ENCODE data around the gene SLTM. TPM values are rescaled to one million over a fixed set of nuclear protein-coding genes. Genes with fewer than 3 reads are reported as not detected.
"Not testable (repeated sequence)": the region's sequence is repeated elsewhere in the genome, so short reads cannot be mapped to it uniquely, and the experiment has no call there.

SLTM gene
- total RNA-seq, 1 experiment from 2014 or later: 127 TPM

- Histone ChIP-seq H3K27ac (ENCODE audit: low read depth, low read length, poor library complexity, severe bottlenecking) (no peak overlapping the region), H3K27me3 (replicated peaks; ENCODE audit: insufficient read depth, low read depth, low read length, poor library complexity) (no peaks in the 10 kb centered on the region), H3K36me3 (ENCODE audit: insufficient read depth, low read length, poor library complexity, severe bottlenecking) (peaks cover 39% of the 10 kb centered on the region), H3K4me3 (ENCODE audit: low read depth, low read length, poor library complexity, severe bottlenecking) (no peak overlapping the region), H3K9me3 (ENCODE audit: low read depth, low read length, poor library complexity, severe bottlenecking) (no peaks in the 10 kb centered on the region), H3K4me1 (ENCODE audit: insufficient read depth, low read length, poor library complexity, severe bottlenecking) (peaks cover 8% of the 10 kb centered on the region)
- DNase-seq (ENCODE audit: low spot score): no peak
- BruUV-seq (replicated peaks): no TSS peak
- intact Hi-C loops (cut with micrococcal nuclease; ENCODE audit: unreplicated experiment): no loop called here
- TF ChIP-seq EZH2 (IDR thresholded peaks at IDR 0.05; ENCODE audit: borderline replicate concordance, low read depth, low read length, poor library complexity, severe bottlenecking) (no peak), CTCF (conservative IDR thresholded peaks at IDR 0.05; ENCODE audit: low read depth, low read length) (no peak)
- CTCF ChIA-PET: no interaction called here
- POLR2A ChIA-PET (ENCODE audit: low non-redundant PET): no interaction called here
Observed at GRCh38 chr15:58923696-58924300, 9.7 kb downstream of the SLTM start.

- no peak for TF ChIP-seq CTCF (conservative IDR thresholded peaks at IDR 0.05; ENCODE audit: low read depth, low read length)
- no peak for TF ChIP-seq EZH2 (IDR thresholded peaks at IDR 0.05; ENCODE audit: borderline replicate concordance, low read depth, low read length, poor library complexity, severe bottlenecking)
- Histone ChIP-seq H3K27ac (ENCODE audit: low read depth, low read length, poor library complexity, severe bottlenecking) (no peak overlapping the region), H3K4me1 (ENCODE audit: insufficient read depth, low read length, poor library complexity, severe bottlenecking) (peaks cover 8% of the 10 kb centered on the region), H3K4me3 (ENCODE audit: low read depth, low read length, poor library complexity, severe bottlenecking) (no peak overlapping the region), H3K27me3 (replicated peaks; ENCODE audit: insufficient read depth, low read depth, low read length, poor library complexity) (no peaks in the 10 kb centered on the region), H3K36me3 (ENCODE audit: insufficient read depth, low read length, poor library complexity, severe bottlenecking) (peaks cover 34% of the 10 kb centered on the region), H3K9me3 (ENCODE audit: low read depth, low read length, poor library complexity, severe bottlenecking) (no peaks in the 10 kb centered on the region)
- no TSS peak for BruUV-seq (replicated peaks)
- ChIA-PET CTCF (no interaction called here), POLR2A (ENCODE audit: low non-redundant PET) (no interaction called here)
- no peak for DNase-seq (ENCODE audit: low spot score)
- intact Hi-C loops (cut with micrococcal nuclease; ENCODE audit: unreplicated experiment): no loop called here
Observed at GRCh38 chr15:58923284-58923683, 10.2 kb downstream of the SLTM start.

- POLR2A ChIA-PET (ENCODE audit: low non-redundant PET): no interaction called here
- intact Hi-C loops (cut with micrococcal nuclease; ENCODE audit: unreplicated experiment): no loop called here
- no peaks in the 10 kb centered on the region for H3K9me3 ChIP-seq (ENCODE audit: low read depth, low read length, poor library complexity, severe bottlenecking)
- no peak overlapping the region for H3K27ac ChIP-seq (ENCODE audit: low read depth, low read length, poor library complexity, severe bottlenecking)
- TF ChIP-seq CTCF (conservative IDR thresholded peaks at IDR 0.05; ENCODE audit: low read depth, low read length) (no peak), EZH2 (IDR thresholded peaks at IDR 0.05; ENCODE audit: borderline replicate concordance, low read depth, low read length, poor library complexity, severe bottlenecking) (no peak)
- H3K4me1 ChIP-seq (ENCODE audit: insufficient read depth, low read length, poor library complexity, severe bottlenecking): peaks cover 8% of the 10 kb centered on the region
- H3K27me3 ChIP-seq (replicated peaks; ENCODE audit: insufficient read depth, low read depth, low read length, poor library complexity): no peaks in the 10 kb centered on the region
- no peak overlapping the region for H3K4me3 ChIP-seq (ENCODE audit: low read depth, low read length, poor library complexity, severe bottlenecking)
- no peak for DNase-seq (ENCODE audit: low spot score)
- BruUV-seq (replicated peaks): no TSS peak
- CTCF ChIA-PET: no interaction called here
- H3K36me3 ChIP-seq (ENCODE audit: insufficient read depth, low read length, poor library complexity, severe bottlenecking): peaks cover 16% of the 10 kb centered on the region
Observed at GRCh38 chr15:58921267-58921790, 12.2 kb downstream of the SLTM start.

GRCh38 chr15:58920447-58920846 lies 13.0 kb downstream of the SLTM start:
- CTCF ChIA-PET; POLR2A ChIA-PET (ENCODE audit: low non-redundant PET); DNase-seq (ENCODE audit: low spot score); H3K9me3 ChIP-seq (ENCODE audit: low read depth, low read length, poor library complexity, severe bottlenecking); H3K27ac ChIP-seq (ENCODE audit: low read depth, low read length, poor library complexity, severe bottlenecking); intact Hi-C loops (cut with micrococcal nuclease; ENCODE audit: unreplicated experiment); H3K4me3 ChIP-seq (ENCODE audit: low read depth, low read length, poor library complexity, severe bottlenecking); H3K27me3 ChIP-seq (replicated peaks; ENCODE audit: insufficient read depth, low read depth, low read length, poor library complexity); BruUV-seq (replicated peaks); H3K4me1 ChIP-seq (ENCODE audit: insufficient read depth, low read length, poor library complexity, severe bottlenecking): not testable (repeated sequence)
- peaks cover 11% of the 10 kb centered on the region for H3K36me3 ChIP-seq (ENCODE audit: insufficient read depth, low read length, poor library complexity, severe bottlenecking)
